Breast epithelium (tissue), 4 donors: ENCODE data around the gene DTNB. TPM values are rescaled to one million over a fixed set of nuclear protein-coding genes. Genes with fewer than 3 reads are reported as not detected.

Experiments used
- DNase-seq, 2 donors: peaks; one replicate each; pipeline ENCODE4 v3.0.0-alpha.2; 2019; ENCODE audit warnings: low spot score in 2 of 2
- H3K27ac ChIP-seq, 2 donors: fragments of 200-600 bp; sonication (generic) in 1 of 2; one replicate each; pipeline ENCODE4 v1.5.1; 2016 to 2019; ENCODE audit warnings: mild to moderate bottlenecking in 1 of 2
- H3K27me3 ChIP-seq, 2 donors: fragments of 200-600 bp; sonication (generic) in 1 of 2; one replicate each; pipeline versions ENCODE4 v1.5.1 to v1.6.0; 2017 to 2019; ENCODE audit warnings: control low read depth in 1 of 2, mild to moderate bottlenecking in 1 of 2
- H3K36me3 ChIP-seq: fragments of 200-600 bp; one replicate; pipeline ENCODE4 v1.5.1; 2019
- H3K4me1 ChIP-seq, 2 donors: fragments of 200-600 bp; sonication (generic); one replicate each; pipeline ENCODE4 v1.5.1; 2016 to 2019; ENCODE audit warnings: control low read depth in 1 of 2
- H3K4me3 ChIP-seq, 3 donors: fragments of 200-600 bp; sonication (generic); 1 replicate in 2 of 3; 2 replicates in 1 of 3; pipeline ENCODE4 v1.5.1; 2016 to 2019; ENCODE audit warnings: mild to moderate bottlenecking in 3 of 3, moderate library complexity in 2 of 3
- H3K9me3 ChIP-seq, 2 donors: fragments of 200-600 bp; sonication (generic) in 1 of 2; one replicate each; pipeline ENCODE4 v1.5.1; 2016 to 2019; ENCODE audit warnings: control low read depth in 1 of 2
- CTCF ChIP-seq, 3 donors: fragments of 450-650 bp; IDR thresholded peaks; one replicate each; pipeline ENCODE4 v1.5.1; 2016 to 2017; ENCODE audit warnings: antibody characterized with exemption in 3 of 3, mild to moderate bottlenecking in 3 of 3, moderate library complexity in 3 of 3
- POLR2A ChIP-seq: fragments of 450-650 bp; IDR thresholded peaks from one replicate; pipeline ENCODE4 v1.6.1; 2016; ENCODE audit warnings: antibody characterized with exemption, mild to moderate bottlenecking, moderate library complexity
- POLR2AphosphoS5 ChIP-seq, 3 donors: sonication (generic); formaldehyde crosslinking; IDR thresholded peaks; one replicate each; pipeline ENCODE4 v1.6.1; 2017; ENCODE audit warnings: antibody characterized with exemption in 3 of 3
- intact Hi-C: fragments of 100-400 bp; cut with DNase I; formaldehyde crosslinking; loops from one replicate; pipeline ENCODE4 v1.15.1; 2023; ENCODE audit warnings: low total_unique reads
- total RNA-seq, 3 donors: library from RNA; depleted of rRNA; stranded (reverse); fragments of >200 nt; gene quantifications; one replicate each; pipeline ENCODE4 v1.1.0, GENCODE V29; 2016

DTNB gene
- total RNA-seq, 3 donors from 2014 or later = 7.8 to 63.4 (median 44.9) TPM

GRCh38 chr2:25598911-25599310 is 74.5 kb downstream of the DTNB start:
- TF ChIP-seq CTCF (IDR thresholded peaks at IDR 0.05) (no peak), POLR2A (no peak), POLR2AphosphoS5 (IDR thresholded peaks at IDR 0.05) (no peak)
- no peaks in the 10 kb centered on the region for H3K9me3 ChIP-seq
- no peak for DNase-seq
- intact Hi-C loops = no loop called here
- no peak overlapping the region for H3K27ac ChIP-seq
- H3K4me1 ChIP-seq = no peaks in the 10 kb centered on the region
- no peaks in the 10 kb centered on the region for H3K27me3 ChIP-seq
- no peaks in the 10 kb centered on the region for H3K36me3 ChIP-seq
- no peak overlapping the region for H3K4me3 ChIP-seq

GRCh38 chr2:25598332-25598731 is 75.0 kb downstream of the DTNB start:
- Histone ChIP-seq H3K27me3 (no peaks in the 10 kb centered on the region), H3K4me3 (no peak overlapping the region), H3K27ac (no peak overlapping the region), H3K36me3 (no peaks in the 10 kb centered on the region), H3K4me1 (no peaks in the 10 kb centered on the region), H3K9me3 (no peaks in the 10 kb centered on the region)
- DNase-seq = no peak
- intact Hi-C loops = no loop called here
- TF ChIP-seq POLR2AphosphoS5 (IDR thresholded peaks at IDR 0.05) (no peak), POLR2A (no peak), CTCF (IDR thresholded peaks at IDR 0.05) (no peak)

GRCh38 chr2:25597881-25598280 is 75.5 kb downstream of the DTNB start:
- no peaks in the 10 kb centered on the region for H3K4me1 ChIP-seq
- no peak overlapping the region for H3K27ac ChIP-seq
- TF ChIP-seq CTCF (IDR thresholded peaks at IDR 0.05) (no peak), POLR2A (no peak), POLR2AphosphoS5 (IDR thresholded peaks at IDR 0.05) (no peak)
- H3K4me3 ChIP-seq = no peak overlapping the region
- intact Hi-C loops = no loop called here
- no peaks in the 10 kb centered on the region for H3K27me3 ChIP-seq
- no peaks in the 10 kb centered on the region for H3K9me3 ChIP-seq
- no peaks in the 10 kb centered on the region for H3K36me3 ChIP-seq
- no peak for DNase-seq

- no peak overlapping the region for H3K4me3 ChIP-seq
- intact Hi-C loops = no loop called here
These were observed 76.7 kb downstream of the DTNB start for GRCh38 chr2:25596516-25597244.

More at GRCh38 chr2:25596516-25597244, 76.7 kb downstream of the DTNB start:
- DNase-seq = no peak
- Histone ChIP-seq H3K9me3 (no peaks in the 10 kb centered on the region), H3K27me3 (no peaks in the 10 kb centered on the region), H3K4me1 (no peaks in the 10 kb centered on the region), H3K36me3 (no peaks in the 10 kb centered on the region), H3K27ac (no peak overlapping the region)
- TF ChIP-seq POLR2AphosphoS5 (IDR thresholded peaks at IDR 0.05) (no peak), POLR2A (no peak), CTCF (IDR thresholded peaks at IDR 0.05) (no peak)
